ENCODE results near the gene PDE11A. TPM values are rescaled to one million over a fixed set of nuclear protein-coding genes. Genes with fewer than 3 reads are reported as not detected.

The PDE11A gene
- total RNA-seq, 1 experiment from 2014 or later = 0.43 TPM

- DNase-seq = peak; percentile 23 to 53
- no peak overlapping the region for H3K27ac ChIP-seq
- no peak overlapping the region for H3K4me3 ChIP-seq
Observed at GRCh38 chr2:177599139-177599688, 473.4 kb downstream of the PDE11A start.

GRCh38 chr2:177598326-177599138 is 474.0 kb downstream of the PDE11A start:
- Histone ChIP-seq H3K27me3 (no peaks in the 10 kb centered on the region; the same call in 1 of the 2 replicates), H3K4me1 (peaks cover 18% of the 10 kb centered on the region), H3K27ac (no peak overlapping the region), H3K4me3 (no peak overlapping the region), H3K9me3 (replicated peaks) (no peaks in the 10 kb centered on the region), H3K36me3 (no peaks in the 10 kb centered on the region)
- DNase-seq = peak; percentile 70 to 80

More at GRCh38 chr2:177599139-177599688, 473.4 kb downstream of the PDE11A start:
- Histone ChIP-seq H3K36me3 (no peaks in the 10 kb centered on the region), H3K4me1 (peaks cover 18% of the 10 kb centered on the region), H3K9me3 (replicated peaks) (no peaks in the 10 kb centered on the region), H3K27me3 (no peaks in the 10 kb centered on the region; the same call in 1 of the 2 replicates)

GRCh38 chr2:177597759-177598158 is 474.8 kb downstream of the PDE11A start:
- no peaks in the 10 kb centered on the region for H3K9me3 ChIP-seq (replicated peaks)
- H3K4me3 ChIP-seq = no peak overlapping the region
- DNase-seq = no peak
- no peak overlapping the region for H3K27ac ChIP-seq
- no peaks in the 10 kb centered on the region for H3K36me3 ChIP-seq
- no peaks in the 10 kb centered on the region; the same call in 1 of the 2 replicates for H3K27me3 ChIP-seq
- peaks cover 18% of the 10 kb centered on the region for H3K4me1 ChIP-seq

- no peak overlapping the region for H3K4me3 ChIP-seq
- no peaks in the 10 kb centered on the region for H3K36me3 ChIP-seq
- H3K27ac ChIP-seq = no peak overlapping the region
- DNase-seq = no peak
- no peaks in the 10 kb centered on the region; the same call in 1 of the 2 replicates for H3K27me3 ChIP-seq
- H3K4me1 ChIP-seq = peaks cover 18% of the 10 kb centered on the region
- H3K9me3 ChIP-seq (replicated peaks) = no peaks in the 10 kb centered on the region
Observed at GRCh38 chr2:177596866-177597265, 475.7 kb downstream of the PDE11A start.

GRCh38 chr2:177595126-177595845 is 477.3 kb downstream of the PDE11A start:
- H3K27ac ChIP-seq = no peak overlapping the region

GRCh38 chr2:177593402-177593801 is 479.2 kb downstream of the PDE11A start:
- no peak for DNase-seq
- H3K9me3 ChIP-seq (replicated peaks) = no peaks in the 10 kb centered on the region
- no peak overlapping the region for H3K4me3 ChIP-seq
- no peak overlapping the region for H3K27ac ChIP-seq
- no peaks in the 10 kb centered on the region; the same call in 1 of the 2 replicates for H3K27me3 ChIP-seq
- H3K36me3 ChIP-seq = no peaks in the 10 kb centered on the region
- H3K4me1 ChIP-seq = peaks cover 7% of the 10 kb centered on the region

More at GRCh38 chr2:177595126-177595845, 477.3 kb downstream of the PDE11A start:
- H3K27me3 ChIP-seq = no peaks in the 10 kb centered on the region; the same call in 1 of the 2 replicates
- H3K9me3 ChIP-seq (replicated peaks) = no peaks in the 10 kb centered on the region
- H3K4me1 ChIP-seq = peaks cover 18% of the 10 kb centered on the region
- DNase-seq = no peak
- no peak overlapping the region for H3K4me3 ChIP-seq
- H3K36me3 ChIP-seq = no peaks in the 10 kb centered on the region

GRCh38 chr2:177592945-177593344 is 479.6 kb downstream of the PDE11A start:
- no peaks in the 10 kb centered on the region for H3K36me3 ChIP-seq
- no peak for DNase-seq
- H3K4me1 ChIP-seq = peaks cover 4% of the 10 kb centered on the region
- H3K27me3 ChIP-seq = no peaks in the 10 kb centered on the region; the same call in 1 of the 2 replicates
- H3K9me3 ChIP-seq (replicated peaks) = no peaks in the 10 kb centered on the region
- no peak overlapping the region for H3K27ac ChIP-seq
- H3K4me3 ChIP-seq = no peak overlapping the region

- no peak overlapping the region for H3K4me3 ChIP-seq
- no peaks in the 10 kb centered on the region for H3K9me3 ChIP-seq (replicated peaks)
- H3K27me3 ChIP-seq = no peaks in the 10 kb centered on the region; the same call in 1 of the 2 replicates
- H3K4me1 ChIP-seq = no peaks in the 10 kb centered on the region
- DNase-seq = no peak
- H3K27ac ChIP-seq = no peak overlapping the region
- H3K36me3 ChIP-seq = no peaks in the 10 kb centered on the region
Observed at GRCh38 chr2:177592397-177592796, 480.2 kb downstream of the PDE11A start.

- Histone ChIP-seq H3K27me3 (no peaks in the 10 kb centered on the region), H3K9me3 (replicated peaks) (no peaks in the 10 kb centered on the region), H3K4me1 (no peaks in the 10 kb centered on the region), H3K4me3 (no peak overlapping the region), H3K36me3 (no peaks in the 10 kb centered on the region), H3K27ac (no peak overlapping the region)
- DNase-seq = no peak
Observed at GRCh38 chr2:177589186-177589585, 483.4 kb downstream of the PDE11A start.

GRCh38 chr2:177588671-177589070 is 483.9 kb downstream of the PDE11A start:
- Histone ChIP-seq H3K36me3 (no peaks in the 10 kb centered on the region), H3K27ac (no peak overlapping the region), H3K27me3 (no peaks in the 10 kb centered on the region), H3K9me3 (replicated peaks) (no peaks in the 10 kb centered on the region), H3K4me3 (no peak overlapping the region), H3K4me1 (no peaks in the 10 kb centered on the region)
- no peak for DNase-seq

- H3K27me3 ChIP-seq = no peaks in the 10 kb centered on the region
- H3K4me3 ChIP-seq = no peak overlapping the region
- H3K27ac ChIP-seq = no peak overlapping the region
- no peaks in the 10 kb centered on the region for H3K36me3 ChIP-seq
- H3K9me3 ChIP-seq (replicated peaks) = no peaks in the 10 kb centered on the region
- no peak for DNase-seq
- H3K4me1 ChIP-seq = no peaks in the 10 kb centered on the region
Observed at GRCh38 chr2:177587371-177587770, 485.2 kb downstream of the PDE11A start.

GRCh38 chr2:177586154-177586553 is 486.4 kb downstream of the PDE11A start:
- Histone ChIP-seq H3K36me3 (no peaks in the 10 kb centered on the region), H3K4me3 (no peak overlapping the region), H3K9me3 (replicated peaks) (no peaks in the 10 kb centered on the region), H3K4me1 (no peaks in the 10 kb centered on the region), H3K27ac (no peak overlapping the region), H3K27me3 (no peaks in the 10 kb centered on the region)
- no peak for DNase-seq

- Histone ChIP-seq H3K36me3 (no peaks in the 10 kb centered on the region), H3K27me3 (no peaks in the 10 kb centered on the region), H3K4me3 (no peak overlapping the region), H3K27ac (no peak overlapping the region), H3K4me1 (no peaks in the 10 kb centered on the region), H3K9me3 (replicated peaks) (no peaks in the 10 kb centered on the region)
- DNase-seq = no peak
Observed at GRCh38 chr2:177585234-177585863, 487.2 kb downstream of the PDE11A start.

GRCh38 chr2:177584030-177584692 is 488.4 kb downstream of the PDE11A start:
- Histone ChIP-seq H3K9me3 (replicated peaks) (no peaks in the 10 kb centered on the region), H3K4me3 (no peak overlapping the region), H3K27me3 (no peaks in the 10 kb centered on the region), H3K36me3 (no peaks in the 10 kb centered on the region), H3K27ac (no peak overlapping the region), H3K4me1 (no peaks in the 10 kb centered on the region)
- no peak for DNase-seq
